Vagina (tissue), 2 donors: ENCODE results near the gene KCNK4.

Experiments
- POLR2AphosphoS5 ChIP-seq, 2 donors: sonication (generic); formaldehyde crosslinking; IDR thresholded peaks; one replicate each; pipeline ENCODE4 v1.9.0; 2017; ENCODE audit warnings: antibody characterized with exemption in 2 of 2, mild to moderate bottlenecking in 2 of 2, low read depth in 1 of 2; ENCODE audit not compliant: insufficient read depth in 1 of 2
- TF ChIP-seq, protein P1 (sequence below), 3 experiments: fragments of 450-650 bp in 2 of 3; fragments of 200-600 bp in 1 of 3; sonication (generic) in 1 of 3; IDR thresholded peaks; one replicate each; pipeline ENCODE4 v1.5.1; 2017 to 2019; ENCODE audit warnings: antibody characterized with exemption in 3 of 3, mild to moderate bottlenecking in 2 of 3, moderate library complexity in 2 of 3

GRCh38 chr11:64288353-64288750 is 2.8 kb upstream of the KCNK4 start:
- no peak for TF ChIP-seq POLR2AphosphoS5 (IDR thresholded peaks at IDR 0.05; ENCODE audit: insufficient read depth in 1 of 2, low read depth in 1 of 2)
- TF ChIP-seq, protein P1, sequence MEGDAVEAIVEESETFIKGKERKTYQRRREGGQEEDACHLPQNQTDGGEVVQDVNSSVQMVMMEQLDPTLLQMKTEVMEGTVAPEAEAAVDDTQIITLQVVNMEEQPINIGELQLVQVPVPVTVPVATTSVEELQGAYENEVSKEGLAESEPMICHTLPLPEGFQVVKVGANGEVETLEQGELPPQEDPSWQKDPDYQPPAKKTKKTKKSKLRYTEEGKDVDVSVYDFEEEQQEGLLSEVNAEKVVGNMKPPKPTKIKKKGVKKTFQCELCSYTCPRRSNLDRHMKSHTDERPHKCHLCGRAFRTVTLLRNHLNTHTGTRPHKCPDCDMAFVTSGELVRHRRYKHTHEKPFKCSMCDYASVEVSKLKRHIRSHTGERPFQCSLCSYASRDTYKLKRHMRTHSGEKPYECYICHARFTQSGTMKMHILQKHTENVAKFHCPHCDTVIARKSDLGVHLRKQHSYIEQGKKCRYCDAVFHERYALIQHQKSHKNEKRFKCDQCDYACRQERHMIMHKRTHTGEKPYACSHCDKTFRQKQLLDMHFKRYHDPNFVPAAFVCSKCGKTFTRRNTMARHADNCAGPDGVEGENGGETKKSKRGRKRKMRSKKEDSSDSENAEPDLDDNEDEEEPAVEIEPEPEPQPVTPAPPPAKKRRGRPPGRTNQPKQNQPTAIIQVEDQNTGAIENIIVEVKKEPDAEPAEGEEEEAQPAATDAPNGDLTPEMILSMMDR (IDR thresholded peaks at IDR 0.05) = no peak
